Kidney epithelial cell (primary cell): ENCODE measurements around the gene GNPAT. TPM values are rescaled to one million over a fixed set of nuclear protein-coding genes. Genes with fewer than 3 reads are reported as not detected.
"Not testable (repeated sequence)": the region's sequence is repeated elsewhere in the genome, so short reads cannot be mapped to it uniquely, and the experiment has no call there.

Experiments used
- DNase-seq: peaks from one replicate; pipeline ENCODE4 v3.0.0-alpha.2; 2010; ENCODE audit warnings: low read depth
- H3K27me3 ChIP-seq: 2 replicates; pipeline ENCODE4 v1.6.0; 2011; ENCODE audit warnings: low read length; ENCODE audit not compliant: control insufficient read depth, insufficient read depth
- H3K36me3 ChIP-seq: 2 replicates; pipeline ENCODE4 v1.5.1; 2011; ENCODE audit warnings: low read length; ENCODE audit not compliant: control insufficient read depth, insufficient read depth
- H3K4me3 ChIP-seq: 2 replicates; pipeline ENCODE4 v1.5.1; 2011; ENCODE audit warnings: low read depth, mild to moderate bottlenecking, control low read depth, low read length
- total RNA-seq: library from RNA; depleted of rRNA; stranded (reverse); fragments of >200 nt; gene quantifications from 2 replicates; pipeline ENCODE4 v1.2.3, GENCODE V29; 2015
- TF ChIP-seq, protein P1 (sequence below): IDR thresholded peaks from 2 replicates; pipeline ENCODE4 v1.5.1; 2011; ENCODE audit warnings: mild to moderate bottlenecking, moderate library complexity, low read length, control low read depth, inconsistent platforms; ENCODE audit not compliant: insufficient read depth, poor library complexity, severe bottlenecking

The GNPAT gene
- total RNA-seq, 1 donor from 2014 or later, result 51.9 TPM

DNA sequence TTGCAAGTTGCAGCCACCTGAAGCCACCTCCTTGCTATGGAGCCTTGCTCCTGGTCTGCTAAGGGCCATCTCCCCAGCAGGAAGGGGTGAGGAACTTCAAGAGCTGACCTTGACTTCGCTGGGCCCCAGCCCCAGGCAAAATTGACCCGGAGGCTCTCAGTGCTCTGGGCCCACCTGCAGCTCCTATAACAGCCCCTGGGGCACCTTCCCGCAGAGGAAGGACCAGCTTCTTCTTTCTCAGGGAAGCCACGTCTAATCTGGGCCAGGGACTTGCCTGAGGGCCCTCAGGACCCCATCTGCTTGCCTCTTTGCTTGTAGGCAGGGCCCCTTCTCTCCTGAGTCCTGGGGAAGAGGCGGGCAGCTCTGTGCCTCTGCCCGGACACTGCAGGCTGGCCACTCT lies 30.9 kb upstream of the GNPAT start:
- Histone ChIP-seq H3K4me3 (no peak overlapping the region), H3K36me3 (no peaks in the 10 kb centered on the region), H3K27me3 (peaks cover 4% of the 10 kb centered on the region)
- DNase-seq, result no peak
- TF ChIP-seq, protein P1, sequence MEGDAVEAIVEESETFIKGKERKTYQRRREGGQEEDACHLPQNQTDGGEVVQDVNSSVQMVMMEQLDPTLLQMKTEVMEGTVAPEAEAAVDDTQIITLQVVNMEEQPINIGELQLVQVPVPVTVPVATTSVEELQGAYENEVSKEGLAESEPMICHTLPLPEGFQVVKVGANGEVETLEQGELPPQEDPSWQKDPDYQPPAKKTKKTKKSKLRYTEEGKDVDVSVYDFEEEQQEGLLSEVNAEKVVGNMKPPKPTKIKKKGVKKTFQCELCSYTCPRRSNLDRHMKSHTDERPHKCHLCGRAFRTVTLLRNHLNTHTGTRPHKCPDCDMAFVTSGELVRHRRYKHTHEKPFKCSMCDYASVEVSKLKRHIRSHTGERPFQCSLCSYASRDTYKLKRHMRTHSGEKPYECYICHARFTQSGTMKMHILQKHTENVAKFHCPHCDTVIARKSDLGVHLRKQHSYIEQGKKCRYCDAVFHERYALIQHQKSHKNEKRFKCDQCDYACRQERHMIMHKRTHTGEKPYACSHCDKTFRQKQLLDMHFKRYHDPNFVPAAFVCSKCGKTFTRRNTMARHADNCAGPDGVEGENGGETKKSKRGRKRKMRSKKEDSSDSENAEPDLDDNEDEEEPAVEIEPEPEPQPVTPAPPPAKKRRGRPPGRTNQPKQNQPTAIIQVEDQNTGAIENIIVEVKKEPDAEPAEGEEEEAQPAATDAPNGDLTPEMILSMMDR, result no peak

DNA sequence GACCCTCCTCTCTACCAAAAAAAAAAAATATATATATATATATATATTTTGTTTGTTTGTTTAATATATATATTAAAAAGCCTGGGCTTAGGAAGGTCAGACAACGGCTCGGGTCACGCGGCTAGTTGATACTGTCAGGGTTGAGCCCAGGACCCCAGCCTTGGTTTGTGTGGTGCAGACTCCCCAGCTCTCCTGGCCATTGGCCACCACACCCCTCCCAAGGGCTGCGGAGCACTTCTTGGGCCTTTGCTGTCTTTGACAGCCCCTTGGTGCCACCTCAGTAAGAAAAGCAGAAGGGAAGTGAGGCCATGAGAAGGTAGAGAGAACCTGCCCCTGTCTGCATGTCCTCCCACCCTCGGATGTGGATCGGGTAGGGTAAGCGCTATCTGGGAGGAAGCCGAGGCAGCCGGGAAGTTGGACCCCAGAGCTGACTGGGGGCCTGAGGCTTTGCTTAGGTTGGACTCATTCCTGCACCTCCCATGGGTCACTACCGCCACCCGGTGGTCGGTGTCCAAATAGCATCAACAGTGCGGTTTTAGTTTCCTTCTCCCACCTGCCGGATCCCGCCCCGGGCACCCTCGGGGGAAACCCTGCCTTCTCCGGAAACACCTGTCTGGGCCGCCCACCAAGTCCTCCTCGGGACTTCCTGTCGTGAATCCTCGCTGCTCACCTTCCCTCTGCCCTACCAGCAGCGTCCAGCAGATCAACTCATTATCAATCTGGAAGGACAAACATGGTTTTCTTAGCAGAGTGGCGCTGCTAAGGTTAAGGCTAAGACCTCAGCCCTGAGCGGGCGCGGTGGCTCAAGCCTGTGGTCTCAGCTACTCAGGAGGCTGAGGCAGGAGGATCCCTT lies 29.8 kb upstream of the GNPAT start:
- H3K4me3 ChIP-seq, result peak overlapping the region; percentile 41
- H3K36me3 ChIP-seq, result no peaks in the 10 kb centered on the region
- DNase-seq, result no peak
- peaks cover 4% of the 10 kb centered on the region for H3K27me3 ChIP-seq
- TF ChIP-seq, protein P1, result peak; percentile 95

DNA sequence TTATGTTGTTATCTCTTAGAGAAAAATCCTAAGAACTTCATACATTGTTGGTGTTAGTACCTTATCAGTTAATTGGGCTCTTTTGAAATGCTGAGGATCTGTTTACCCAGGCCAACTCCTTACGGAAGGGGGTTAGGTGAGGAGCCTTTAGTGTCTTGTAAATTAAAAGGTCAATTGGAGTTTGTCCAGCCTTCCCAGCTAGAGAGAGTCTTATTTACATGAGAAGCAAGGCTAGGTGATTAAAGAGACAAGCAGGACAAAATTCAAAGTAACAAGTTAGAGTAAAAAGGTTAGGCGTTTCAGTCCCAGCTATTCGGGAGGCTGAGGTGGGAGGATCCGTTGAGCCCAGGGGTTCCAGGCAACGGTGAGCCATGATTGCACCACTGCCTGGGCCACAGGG lies 28.7 kb upstream of the GNPAT start:
- not testable (repeated sequence) for H3K36me3 ChIP-seq, DNase-seq, H3K27me3 ChIP-seq, H3K4me3 ChIP-seq

DNA sequence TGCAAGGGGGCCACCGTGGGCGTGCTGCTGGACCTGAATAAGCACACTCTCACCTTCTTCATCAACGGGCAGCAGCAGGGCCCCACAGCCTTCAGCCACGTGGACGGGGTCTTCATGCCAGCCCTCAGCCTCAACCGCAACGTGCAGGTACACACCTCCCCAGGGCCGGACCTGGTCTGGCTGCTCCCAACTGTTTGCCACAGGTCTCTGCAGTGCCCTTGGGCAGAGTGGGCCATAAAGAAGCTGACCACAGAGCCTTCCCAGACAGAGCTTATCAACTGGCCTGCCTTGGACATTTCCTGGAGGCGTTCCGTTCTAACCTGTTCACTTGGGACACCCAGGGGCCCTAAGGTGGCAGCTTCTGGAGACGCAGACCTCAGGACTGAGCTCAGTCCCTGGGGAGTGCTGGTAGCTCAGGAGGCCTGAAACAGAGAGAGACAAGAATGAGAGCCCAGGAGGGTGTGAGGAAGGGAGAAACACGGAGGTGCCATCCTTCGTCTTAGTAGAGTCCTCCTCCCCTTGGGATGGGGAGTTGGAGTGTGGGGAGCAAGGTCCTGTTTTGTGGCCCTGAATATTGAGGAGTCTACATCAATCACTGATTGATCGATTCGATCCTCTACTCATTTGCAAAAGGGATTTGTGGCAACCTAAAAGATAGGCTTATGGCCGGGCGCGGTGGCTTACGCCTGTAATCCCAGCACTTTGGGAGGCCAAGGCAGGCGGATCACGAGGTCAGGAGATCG lies 27.0 kb upstream of the GNPAT start:
- H3K4me3 ChIP-seq, result no peak overlapping the region
- H3K27me3 ChIP-seq, result peaks cover 9% of the 10 kb centered on the region
- TF ChIP-seq, protein P1, result no peak
- no peaks in the 10 kb centered on the region for H3K36me3 ChIP-seq
- DNase-seq, result no peak

DNA sequence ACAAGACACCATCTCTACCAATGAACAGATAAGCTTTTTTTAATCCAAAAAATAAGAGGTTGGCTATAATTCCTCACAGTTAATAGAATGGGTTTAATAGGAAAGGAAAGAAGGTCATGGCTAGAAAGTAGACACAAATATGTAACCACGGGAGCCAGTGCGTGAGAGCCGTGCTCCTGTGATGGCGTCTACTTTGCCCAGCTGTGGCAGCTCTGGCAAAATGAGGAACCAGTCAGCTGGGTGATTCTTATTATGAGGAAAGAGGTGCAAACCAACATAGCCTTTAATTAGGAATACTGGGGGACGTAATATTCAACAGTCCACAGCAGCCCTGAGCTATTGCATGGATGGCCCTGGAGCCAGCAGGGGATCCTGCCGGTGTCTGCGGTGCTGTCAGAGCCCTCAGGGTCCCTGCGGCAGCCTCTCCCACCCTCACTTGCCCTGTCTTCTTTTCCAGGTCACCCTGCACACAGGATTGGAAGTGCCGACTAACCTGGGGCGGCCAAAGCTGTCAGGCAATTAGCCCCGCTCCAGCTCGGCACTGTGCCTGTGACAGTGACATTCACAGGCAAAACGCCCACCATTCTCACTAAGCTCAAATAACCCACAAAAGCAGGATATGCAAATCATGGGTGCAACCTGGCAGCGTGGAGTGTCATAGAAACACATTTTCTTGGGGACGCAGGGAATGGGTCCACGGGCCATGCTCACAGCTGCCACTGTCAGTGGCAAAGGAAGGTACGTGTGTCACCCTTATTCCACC lies 25.9 kb upstream of the GNPAT start:
- no peak overlapping the region for H3K4me3 ChIP-seq
- peaks cover 9% of the 10 kb centered on the region for H3K27me3 ChIP-seq
- no peaks in the 10 kb centered on the region for H3K36me3 ChIP-seq
- DNase-seq, result no peak
- TF ChIP-seq, protein P1, result no peak
